HG03521 (cell line): ENCODE data around the gene STIL.
"Not testable (repeated sequence)": the region's sequence is repeated elsewhere in the genome, so short reads cannot be mapped to it uniquely, and the experiment has no call there.

Experiments used
- ATAC-seq: cut with Tn5 transposase; IDR thresholded peaks from one replicate; pipeline ENCODE4 v1.9.1; 2021; ENCODE audit warnings: mild to moderate bottlenecking, moderate library complexity; ENCODE audit not compliant: unreplicated experiment

The STIL gene

DNA sequence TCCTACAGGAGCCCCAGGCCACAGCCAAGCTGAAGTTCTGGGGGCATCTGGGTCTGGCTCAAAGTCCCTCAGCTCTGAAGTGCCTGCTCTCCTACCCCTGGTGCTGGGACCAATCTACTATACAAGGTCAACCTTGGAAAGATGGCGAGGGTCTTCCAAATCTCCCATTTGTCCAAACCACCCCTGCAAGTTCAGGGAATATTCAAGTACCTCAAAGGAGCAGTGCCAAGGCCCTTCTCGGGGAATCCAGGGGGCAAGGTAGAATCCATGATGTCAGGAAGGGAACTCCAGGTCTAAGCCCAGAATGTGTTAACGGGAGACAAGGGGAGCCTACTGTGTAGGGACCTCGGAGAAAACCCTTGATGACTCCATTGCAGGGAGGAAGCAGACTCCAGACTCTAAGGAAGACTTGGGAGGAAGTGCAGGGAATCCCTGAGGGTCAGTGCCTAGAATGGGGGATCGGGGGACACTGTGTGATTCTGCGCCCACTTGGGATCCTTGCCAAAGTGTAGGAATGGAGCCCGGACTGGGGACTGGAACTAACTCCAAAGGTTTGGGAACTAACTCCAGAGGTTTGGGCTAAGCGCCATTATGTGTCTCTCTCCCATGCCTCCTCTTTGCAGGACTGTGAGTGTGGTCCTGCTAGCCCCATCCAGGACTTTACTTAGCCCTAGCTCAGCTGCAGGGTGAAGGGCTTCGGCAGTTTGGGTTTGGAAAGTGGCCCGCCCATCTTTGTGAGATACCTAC is 90.6 kb downstream of the STIL start:
- no peak for ATAC-seq

DNA sequence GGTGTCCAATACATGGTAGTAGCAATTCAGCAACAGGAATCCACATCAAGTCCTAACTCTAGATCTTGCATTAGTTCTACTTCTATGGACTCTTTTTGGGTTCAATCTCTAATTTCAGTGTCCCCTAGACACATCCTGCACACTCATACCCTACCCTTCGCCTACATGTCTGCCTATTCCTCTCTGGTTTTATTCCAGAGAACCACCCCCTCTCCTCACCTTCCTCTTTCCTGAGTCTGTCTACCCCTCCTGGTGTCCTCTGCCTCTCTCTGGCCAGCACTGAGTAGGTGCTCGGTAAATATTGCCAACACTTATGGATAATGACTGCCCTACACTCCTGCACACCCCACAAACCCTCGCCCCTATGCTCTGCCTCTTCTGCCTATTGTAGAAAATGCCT is 91.5 kb downstream of the STIL start:
- no peak for ATAC-seq

DNA sequence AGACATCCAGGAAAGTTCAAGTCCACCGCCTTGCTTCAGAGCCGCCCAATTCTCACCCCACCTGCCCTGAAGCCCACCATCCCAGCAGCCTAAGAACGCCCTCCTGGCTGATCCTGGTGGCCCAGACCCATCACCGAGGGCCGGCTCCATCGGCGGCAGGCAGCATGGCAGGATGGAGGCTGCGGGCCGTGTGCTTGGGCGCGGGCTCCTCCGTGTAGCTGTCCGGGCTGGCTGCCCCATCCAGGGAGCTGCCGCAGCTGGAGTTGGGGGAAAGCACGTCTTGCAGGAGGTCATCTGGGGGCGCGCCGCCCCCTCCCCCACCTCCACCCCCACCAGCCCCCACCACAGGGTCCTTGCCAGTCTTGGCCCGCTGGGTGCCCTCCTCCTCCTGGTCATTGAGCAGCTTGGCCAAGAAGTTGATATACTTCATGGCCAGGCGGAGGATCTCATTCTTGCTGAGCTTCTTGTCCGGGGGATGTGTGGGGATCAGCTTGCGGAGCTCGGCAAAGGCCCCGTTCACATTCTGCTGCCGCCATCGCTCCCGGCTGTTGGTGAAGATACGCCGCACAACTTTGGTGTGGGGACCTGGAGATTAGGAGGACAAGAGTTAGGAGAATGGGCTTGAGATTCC is 94.2 kb downstream of the STIL start:
- no peak for ATAC-seq

DNA sequence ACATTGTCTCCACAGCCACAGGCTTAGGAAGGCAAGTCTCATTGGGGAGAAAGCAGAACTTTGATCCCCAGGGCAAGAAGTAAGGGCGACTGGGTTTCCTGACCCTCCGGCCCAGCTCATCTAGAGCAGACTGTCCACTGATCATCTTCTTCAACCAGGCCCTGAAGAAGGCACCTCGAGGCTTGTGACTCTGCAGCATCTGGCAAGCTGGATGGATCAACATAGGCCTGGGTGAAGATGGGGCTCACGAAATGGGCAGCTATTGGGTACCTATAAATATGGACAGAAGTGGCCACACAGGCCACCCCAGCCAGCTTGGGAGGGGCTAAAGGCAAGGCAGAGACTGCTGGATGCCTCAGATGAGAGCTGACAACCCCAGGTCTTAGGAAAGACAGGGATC is 94.9 kb downstream of the STIL start:
- no peak for ATAC-seq

DNA sequence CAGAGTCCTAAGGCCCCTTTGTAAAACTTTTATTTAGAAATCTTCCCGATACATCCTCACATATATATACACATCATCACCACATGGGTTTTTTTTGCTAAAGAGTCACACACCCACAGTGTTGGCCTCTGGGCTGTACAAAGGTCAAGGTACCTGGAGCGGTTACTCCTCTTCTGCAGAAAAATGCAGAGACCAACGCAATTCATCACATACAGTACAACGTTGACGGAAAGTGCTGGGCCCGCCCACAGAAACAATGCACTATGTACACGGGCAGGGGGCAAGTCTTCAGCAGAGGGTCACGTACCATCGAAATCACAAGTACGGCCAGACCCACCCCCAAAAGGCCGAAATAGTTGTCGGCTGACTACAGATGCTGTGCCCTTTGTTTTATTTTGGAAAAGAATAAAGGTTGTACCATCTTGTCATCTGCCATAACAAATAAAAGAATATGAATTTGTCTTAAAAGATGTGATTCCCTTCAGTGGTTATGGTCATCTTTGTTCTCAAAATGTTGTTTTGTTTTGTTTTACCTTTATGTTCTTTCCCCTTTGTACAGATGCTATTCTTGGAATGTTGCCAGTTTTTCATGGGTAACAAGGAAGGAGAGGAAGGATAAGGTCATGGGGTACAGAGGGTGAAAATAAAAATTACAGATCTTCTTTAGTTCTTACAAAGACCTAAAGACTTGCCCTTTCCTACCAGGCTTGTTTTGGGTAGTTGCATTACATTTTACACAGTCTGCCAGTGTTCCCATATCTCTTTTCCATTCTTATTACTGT is 97.5 kb downstream of the STIL start:
- ATAC-seq = no peak

DNA sequence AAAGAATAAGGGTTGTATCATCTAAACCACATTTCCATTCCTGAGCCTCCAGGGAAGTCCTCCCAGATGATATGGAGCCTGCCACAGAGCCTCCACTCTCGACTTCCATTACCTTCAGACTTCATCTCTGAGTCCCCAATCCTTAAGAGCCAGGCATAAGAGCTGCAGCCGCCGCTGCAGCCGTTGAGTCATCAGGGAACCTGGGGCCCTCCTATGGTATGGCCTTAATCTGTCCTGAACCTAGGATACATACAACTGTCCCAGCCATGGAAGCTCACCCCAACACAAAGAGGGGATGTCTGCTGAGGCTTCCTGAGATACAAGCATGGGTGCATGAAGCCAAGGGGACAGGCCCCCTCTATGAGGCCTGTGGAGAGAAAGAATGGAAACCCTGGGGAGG is 98.2 kb downstream of the STIL start:
- no peak for ATAC-seq

DNA sequence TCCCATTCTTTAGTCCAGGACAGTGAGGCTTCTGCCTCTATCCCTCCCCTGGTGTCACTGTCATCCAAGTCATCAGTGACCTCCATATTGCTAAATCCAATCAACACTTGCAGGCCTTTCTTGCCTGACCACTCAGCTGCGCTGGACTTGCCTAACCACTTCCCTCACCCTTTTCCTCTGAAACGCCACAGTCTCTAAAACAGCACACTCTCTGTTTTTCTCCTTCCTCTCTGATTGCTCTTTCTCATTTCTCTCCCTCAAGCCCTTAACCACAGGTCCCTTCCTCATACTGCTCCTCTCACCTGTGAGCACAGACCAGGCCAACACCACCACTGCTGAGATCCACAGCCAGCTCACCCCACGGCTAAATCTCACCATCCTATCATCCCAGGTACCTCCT is 99.4 kb downstream of the STIL start:
- ATAC-seq = no peak

DNA sequence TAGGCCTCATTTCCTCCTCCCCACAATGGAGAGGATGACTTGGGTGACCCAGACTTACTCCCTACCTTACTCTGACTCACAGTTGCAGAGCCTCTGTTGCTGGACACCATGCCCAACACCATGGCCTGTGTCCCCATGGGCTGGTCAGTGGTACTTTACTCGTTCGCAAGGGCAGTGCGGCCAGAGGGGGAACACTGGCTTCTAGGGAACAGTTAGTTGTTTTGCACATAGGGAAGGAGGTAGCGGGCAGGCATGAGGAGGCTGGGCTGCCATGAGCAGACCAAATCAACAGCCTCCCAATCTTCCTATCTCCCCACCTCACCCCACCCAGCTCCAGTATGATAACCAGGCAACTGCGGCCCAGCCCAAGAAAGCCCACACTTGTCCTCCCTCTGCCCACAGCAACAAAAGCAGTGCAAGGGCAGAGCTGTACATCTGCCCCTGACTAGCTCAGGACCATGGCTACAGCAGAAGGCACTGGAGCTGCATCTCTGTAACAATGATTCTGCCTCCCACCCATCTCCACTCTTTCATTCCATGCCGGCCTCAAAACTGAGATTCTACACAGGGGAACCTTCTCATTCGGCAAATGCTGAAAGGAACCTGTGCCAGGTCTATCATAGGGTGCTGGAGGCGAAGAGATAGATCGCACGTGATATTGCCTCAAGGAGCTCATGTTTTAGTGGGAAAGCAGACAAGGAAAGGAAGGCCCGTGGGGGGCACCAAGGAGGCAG is 100.5 kb downstream of the STIL start:
- ATAC-seq = no peak

DNA sequence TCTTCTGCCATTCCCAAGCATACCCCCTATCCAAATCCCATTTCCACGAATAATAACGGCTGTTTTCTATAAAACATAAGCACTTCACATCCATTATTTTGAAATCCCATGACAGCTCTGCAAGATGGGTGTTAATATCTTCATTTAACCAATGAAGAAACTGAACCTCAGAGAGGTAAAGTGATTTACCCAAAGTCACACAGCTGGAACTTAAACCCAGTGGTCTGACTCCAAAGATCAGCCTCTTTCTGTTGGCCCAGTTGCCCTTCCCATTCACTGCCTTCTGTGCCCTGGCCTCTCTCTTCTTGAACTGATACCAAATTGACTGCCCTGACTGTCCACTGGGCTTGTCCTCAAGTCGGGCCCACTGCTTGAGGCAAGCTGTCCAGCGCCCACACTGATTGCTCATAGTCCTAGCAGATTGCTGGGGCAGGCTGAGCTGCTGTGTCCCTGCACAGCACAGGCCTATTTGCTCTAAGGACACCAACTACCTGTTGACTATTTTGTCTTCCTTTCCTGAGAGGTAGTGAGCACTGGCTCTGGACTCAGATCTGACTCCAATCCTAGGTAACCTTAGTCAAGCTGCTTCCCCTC is 101.2 kb downstream of the STIL start:
- no peak for ATAC-seq

DNA sequence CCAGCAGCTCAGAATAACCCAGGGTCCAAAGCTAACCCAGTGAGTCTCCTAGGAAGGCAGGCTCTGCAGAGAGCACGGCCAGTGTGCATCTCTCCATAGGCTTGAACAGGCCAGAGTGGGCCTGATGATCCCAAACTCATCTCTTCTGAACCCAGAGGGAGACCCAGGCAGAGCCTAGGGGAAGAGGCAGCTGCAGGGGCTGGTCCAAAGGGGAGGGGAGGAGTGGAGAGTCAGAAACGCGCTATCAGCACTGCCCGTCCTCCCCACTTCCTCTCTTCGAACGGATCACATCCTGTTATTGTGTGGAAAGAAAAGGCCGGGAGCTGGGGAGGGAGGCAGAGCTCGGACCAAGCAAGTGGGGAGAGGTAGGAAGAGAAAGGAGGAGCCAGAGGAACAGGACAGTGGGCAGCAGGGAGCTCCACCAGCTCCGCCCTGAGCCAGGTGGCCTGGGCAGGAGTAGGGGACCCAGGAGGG is 102.1 kb downstream of the STIL start:
- ATAC-seq = no peak

DNA sequence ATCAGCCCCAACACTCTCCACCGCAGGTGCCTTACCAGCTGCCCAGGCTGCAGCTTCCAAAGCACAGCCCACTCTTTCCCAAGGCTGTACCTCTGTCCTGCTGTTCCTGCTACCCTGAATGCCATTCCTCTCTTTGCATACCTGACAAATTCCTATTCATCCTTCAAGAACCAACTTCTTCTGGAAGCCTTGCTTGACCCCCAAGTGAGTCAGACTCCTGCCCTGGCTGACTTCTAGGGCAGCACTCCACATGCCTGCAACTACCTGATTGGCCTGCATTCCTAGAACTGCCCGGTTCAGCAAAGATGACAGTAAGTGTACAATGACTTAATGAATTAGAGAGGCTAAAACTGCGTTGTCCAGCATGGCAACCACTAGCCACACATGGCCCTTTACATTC is 103.3 kb downstream of the STIL start:
- no peak for ATAC-seq

DNA sequence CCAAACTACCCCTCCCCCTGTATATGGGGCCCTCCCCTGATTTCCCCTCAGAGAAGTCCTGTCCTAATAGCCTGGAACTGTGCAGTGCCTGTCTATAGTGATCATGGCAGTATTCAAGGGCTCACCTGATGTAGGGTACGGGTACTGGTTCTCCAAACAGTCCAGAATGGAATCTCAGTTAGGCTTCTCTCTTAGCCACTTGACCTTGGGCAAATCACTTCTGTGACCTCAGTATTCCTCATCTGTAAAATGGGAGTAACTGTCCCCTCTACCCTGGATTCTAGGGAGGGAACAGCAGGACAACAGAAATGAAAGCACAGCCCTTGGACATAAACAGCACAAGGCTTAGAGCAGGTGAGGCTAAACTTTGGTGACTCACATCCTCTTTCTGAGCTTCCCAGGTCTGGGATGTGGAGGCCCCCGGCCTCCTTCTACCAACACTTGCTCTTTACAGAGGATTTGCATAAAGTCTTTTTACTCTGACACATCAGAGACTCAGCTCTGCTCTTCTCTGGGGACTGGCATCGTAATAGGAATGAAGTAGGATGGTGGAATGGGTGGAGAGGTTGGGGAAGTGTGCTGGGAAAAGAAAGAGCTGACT is 104.1 kb downstream of the STIL start:
- peak; percentile 75 for ATAC-seq

DNA sequence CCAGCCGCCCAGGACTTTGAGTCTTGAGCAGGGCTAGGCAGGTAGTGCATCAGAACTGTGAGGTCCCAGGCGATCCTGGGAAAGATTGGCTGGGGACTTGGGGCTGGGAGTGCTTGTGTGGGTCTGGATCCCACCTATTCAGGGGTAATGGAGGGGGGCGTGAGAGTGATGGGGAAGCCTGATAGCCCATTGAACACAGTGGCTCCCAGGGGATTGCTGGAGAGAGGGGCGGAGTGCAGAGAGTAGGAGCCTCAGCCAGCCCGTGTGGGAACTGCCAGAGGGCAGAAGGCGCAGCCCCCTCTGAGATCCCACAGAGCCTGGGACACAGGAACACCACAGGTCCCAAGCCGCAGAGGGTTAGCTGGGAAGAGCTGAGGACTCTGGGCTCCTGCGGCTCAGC is 104.9 kb downstream of the STIL start:
- no peak for ATAC-seq

DNA sequence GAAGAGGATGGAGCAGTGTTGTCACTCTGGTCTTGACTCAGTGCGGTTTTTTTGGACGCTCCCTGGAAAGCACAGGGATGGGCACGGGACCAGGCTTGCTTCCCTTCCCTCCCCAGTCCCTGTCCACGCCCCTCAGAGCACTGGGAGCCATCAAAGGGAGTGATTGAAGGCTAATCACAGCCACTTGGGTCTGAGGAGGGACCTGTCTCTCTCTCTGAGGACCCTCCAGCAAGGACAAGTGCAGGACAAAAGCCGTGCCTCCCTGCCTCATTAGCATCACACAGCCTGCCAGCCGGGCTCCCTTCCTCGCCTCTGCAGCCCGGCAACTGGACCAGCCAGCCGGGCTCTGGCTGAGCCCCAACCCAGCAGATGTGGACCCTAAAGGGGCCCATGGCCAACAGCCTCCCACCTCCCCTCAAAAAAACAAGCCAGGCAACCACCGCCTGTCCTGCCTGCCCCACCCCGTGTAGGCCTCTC is 105.5 kb downstream of the STIL start:
- ATAC-seq = no peak

DNA sequence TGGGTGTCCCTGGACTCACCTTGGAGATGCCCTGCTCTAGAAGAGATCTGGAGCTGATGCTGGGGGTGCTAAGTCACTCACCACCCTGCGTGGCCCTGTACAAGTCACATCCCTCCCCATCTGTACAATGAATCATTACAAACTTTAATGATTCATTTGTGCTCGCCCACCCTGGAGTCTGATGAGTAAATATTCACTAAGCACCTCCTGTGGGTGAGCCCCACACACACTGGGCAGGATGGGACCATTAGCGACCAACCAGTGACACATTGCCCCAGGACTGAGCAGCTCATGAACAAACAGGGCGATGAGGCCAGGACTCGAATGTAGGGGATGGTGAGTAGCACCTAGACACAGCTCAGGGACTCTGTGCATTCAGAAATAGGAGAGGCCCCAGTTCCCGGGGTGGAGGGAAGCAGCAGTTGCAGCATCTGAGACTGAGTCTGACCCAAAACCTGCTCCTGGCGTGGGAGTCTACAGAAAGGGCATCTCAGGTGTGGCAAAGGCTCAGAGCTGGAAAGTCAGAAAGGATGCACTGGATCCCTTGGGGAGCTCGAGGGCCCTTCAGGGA is 106.1 kb downstream of the STIL start:
- ATAC-seq = no peak

DNA sequence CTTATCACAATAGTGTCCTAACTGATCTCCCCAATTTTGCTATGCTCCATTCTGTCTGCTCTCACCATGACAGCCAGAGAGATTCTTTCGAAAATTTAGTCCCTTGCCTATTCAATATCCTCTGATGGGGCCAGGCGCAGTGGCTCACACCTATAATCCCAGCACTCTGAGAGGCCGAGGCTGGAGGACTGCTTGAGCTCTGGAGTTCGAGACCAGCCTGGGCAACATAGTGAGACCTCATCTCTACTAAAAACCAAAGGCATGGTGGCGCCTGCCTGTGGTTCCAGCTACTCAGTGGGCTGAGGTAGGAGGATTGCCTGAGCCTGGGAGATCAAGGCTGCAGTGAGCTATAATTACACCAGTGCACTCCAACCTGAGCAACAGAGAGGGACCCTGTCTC is 108.0 kb downstream of the STIL start:
- no peak for ATAC-seq

DNA sequence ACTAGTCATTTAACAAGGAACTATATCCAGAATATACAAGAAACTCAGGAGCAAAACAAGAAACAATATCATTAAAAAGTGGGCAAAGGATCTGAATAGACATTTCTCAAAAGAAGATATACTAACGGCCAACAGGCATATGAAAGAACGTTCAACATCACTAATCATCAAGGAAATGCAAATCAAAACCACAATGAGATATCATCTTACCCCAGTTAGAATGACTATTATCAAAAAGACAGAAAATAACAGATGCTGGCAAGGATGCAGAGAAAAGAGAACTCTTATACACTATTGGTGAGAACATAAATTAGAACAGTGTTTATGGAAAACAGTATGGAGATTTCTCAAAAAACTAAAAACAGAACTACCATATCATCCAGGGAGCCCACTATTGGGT is 110.4 kb downstream of the STIL start:
- ATAC-seq = not testable (repeated sequence)

DNA sequence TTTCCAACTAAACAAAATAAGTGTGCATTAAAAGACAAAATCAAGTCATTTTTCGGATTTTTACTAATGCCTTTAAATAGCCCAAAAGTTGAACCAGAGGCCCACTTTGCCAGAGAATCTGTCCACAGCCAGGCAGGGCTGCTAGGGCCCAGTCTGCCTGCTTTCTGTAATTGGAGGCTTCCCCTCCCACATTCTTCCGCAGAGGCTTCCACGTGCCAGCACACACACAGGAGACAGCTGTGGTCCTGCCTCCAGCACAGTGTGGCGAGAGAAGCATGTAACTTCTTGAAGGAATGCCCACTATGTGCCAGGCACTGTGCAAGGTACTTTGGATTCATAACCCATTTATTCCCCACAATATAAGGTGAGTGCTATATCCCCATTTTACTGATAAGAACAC is 112.8 kb downstream of the STIL start:
- no peak for ATAC-seq
